HG03460 (cell line): ENCODE results near the gene GPR148.
"Not testable (repeated sequence)": the region's sequence is repeated elsewhere in the genome, so short reads cannot be mapped to it uniquely, and the experiment has no call there.

ENCODE experiments used
- ATAC-seq: cut with Tn5 transposase; IDR thresholded peaks from one replicate; pipeline ENCODE4 v1.9.1; 2021; ENCODE audit not compliant: unreplicated experiment

GPR148 gene

GRCh38 chr2:130728549-130729316, at the start of gene GPR148:
Gene GPR148 (plus strand): TSS chr2:130729070. CDS start chr2:130729152, 82 bp downstream.
- no peak for ATAC-seq

GRCh38 chr2:130692041-130692770, 36.7 kb upstream of the GPR148 start:
- ATAC-seq, result not testable (repeated sequence)

GRCh38 chr2:130693474-130693873, 35.4 kb upstream of the GPR148 start:
- not testable (repeated sequence) for ATAC-seq

GRCh38 chr2:130703250-130703649, 25.6 kb upstream of the GPR148 start:
- not testable (repeated sequence) for ATAC-seq

- ATAC-seq, result not testable (repeated sequence)
These were observed 14.1 kb upstream of the GPR148 start for GRCh38 chr2:130714795-130715194.

- ATAC-seq, result no peak
These were observed 8.8 kb upstream of the GPR148 start for GRCh38 chr2:130720036-130720435.

- no peak for ATAC-seq
These were observed 8.3 kb upstream of the GPR148 start for GRCh38 chr2:130720528-130720927.

GRCh38 chr2:130724455-130724854, 4.4 kb upstream of the GPR148 start:
- no peak for ATAC-seq

- no peak for ATAC-seq
These were observed 2.2 kb upstream of the GPR148 start for GRCh38 chr2:130726614-130727180.

- peak; percentile 91 for ATAC-seq
These were observed 1.5 kb upstream of the GPR148 start for GRCh38 chr2:130727286-130727924.

GRCh38 chr2:130728007-130728454, 839 bp upstream of the GPR148 start:
- ATAC-seq, result peak; percentile 21

- no peak for ATAC-seq
These were observed 741 bp downstream of the GPR148 start for GRCh38 chr2:130729322-130730299.

GRCh38 chr2:130732257-130732656, 3.4 kb downstream of the GPR148 start:
- ATAC-seq, result not testable (repeated sequence)

GRCh38 chr2:130735200-130735599, 6.3 kb downstream of the GPR148 start:
- no peak for ATAC-seq

GRCh38 chr2:130736487-130736886, 7.6 kb downstream of the GPR148 start:
- ATAC-seq, result no peak

GRCh38 chr2:130737592-130737991, 8.7 kb downstream of the GPR148 start:
- ATAC-seq, result no peak

- ATAC-seq, result no peak
These were observed 11.8 kb downstream of the GPR148 start for GRCh38 chr2:130740671-130741070.

GRCh38 chr2:130743278-130743677, 14.4 kb downstream of the GPR148 start:
- no peak for ATAC-seq

- ATAC-seq, result no peak
These were observed 15.6 kb downstream of the GPR148 start for GRCh38 chr2:130744287-130745117.
